IMR-90 (cell line): ENCODE results near the gene CARMIL1. TPM values are rescaled to one million over a fixed set of nuclear protein-coding genes. Genes with fewer than 3 reads are reported as not detected.
A peak's percentile ranks its signal among the peaks of the same experiment; 100 is the strongest.

Experiments used
- ATAC-seq: fragments of 200-7000 bp; cut with Tn5 transposase; 2 replicates; pipeline ENCODE4 v1.9.1; 2020; ENCODE audit warnings: low read depth, mild to moderate bottlenecking, moderate library complexity
- BruUV-seq: library from RNA; stranded (reverse); fragments of 400-500 nt; replicated peaks from 2 replicates; lab custom pipeline; 2021; lab: Mats Ljungman, UMichigan
- CTCF ChIA-PET: fragments of 300-600 bp; formaldehyde crosslinking; extraction: SDS; loops from one replicate; lab custom pipeline; 2021; ENCODE audit warnings: antibody characterized with exemption; lab: Yijun Ruan, JAX
- POLR2A ChIA-PET: fragments of 300-600 bp; sonication (Branson Sonifier 250); formaldehyde crosslinking; loops from one replicate; lab custom pipeline; 2022; ENCODE audit warnings: antibody characterized with exemption; ENCODE audit not compliant: unreplicated experiment; lab: Charles Lee
- DNase-seq: peaks from one replicate; pipeline ENCODE4 v3.0.0; 2013
- H2AFZ ChIP-seq: replicated peaks from 2 replicates; pipeline ENCODE3; 2013; ENCODE audit warnings: low read length, mild to moderate bottlenecking; ENCODE audit not compliant: poor library complexity
- H2AK5ac ChIP-seq: 2 replicates; pipeline ENCODE4 v1.6.1; 2013; ENCODE audit warnings: low read depth, low read length, inconsistent platforms
- H2AK9ac ChIP-seq: replicated peaks from 2 replicates; pipeline ENCODE3; 2013; ENCODE audit warnings: mild to moderate bottlenecking, low read depth, low read length, moderate library complexity; ENCODE audit not compliant: poor library complexity
- H2BK120ac ChIP-seq: 2 replicates; pipeline ENCODE4 v1.6.1; 2013; ENCODE audit warnings: low read depth, low read length, inconsistent platforms
- H2BK15ac ChIP-seq: 3 replicates; pipeline ENCODE4 v1.6.1; 2013; ENCODE audit warnings: low read depth, low read length, inconsistent platforms
- H2BK20ac ChIP-seq: 2 replicates; pipeline ENCODE4 v1.6.1; 2013; ENCODE audit warnings: low read depth, mild to moderate bottlenecking, inconsistent platforms, low read length, moderate library complexity
- H2BK5ac ChIP-seq: 2 replicates; pipeline ENCODE4 v1.6.1; 2013; ENCODE audit warnings: mild to moderate bottlenecking, low read depth, low read length, inconsistent platforms; ENCODE audit not compliant: poor library complexity, severe bottlenecking
- H3K14ac ChIP-seq: replicated peaks from 2 replicates; pipeline ENCODE4 v1.6.1; 2013; ENCODE audit warnings: low read depth, low read length, inconsistent platforms
- H3K18ac ChIP-seq: 2 replicates; pipeline ENCODE4 v1.6.1; 2013; ENCODE audit warnings: low read depth, low read length, control low read depth
- H3K23ac ChIP-seq: 2 replicates; pipeline ENCODE4 v1.6.1; 2013; ENCODE audit warnings: low read depth, low read length, inconsistent platforms
- H3K27ac ChIP-seq: 2 replicates; pipeline ENCODE4 v1.5.1; 2013; ENCODE audit warnings: mild to moderate bottlenecking, control low read depth, low read length; ENCODE audit not compliant: insufficient read depth
- H3K27me3 ChIP-seq: 2 replicates; pipeline ENCODE4 v1.6.1; 2013; ENCODE audit warnings: low read length; ENCODE audit not compliant: control insufficient read depth, insufficient read depth
- H3K36me3 ChIP-seq: 2 replicates; pipeline ENCODE4 v1.6.1; 2013; ENCODE audit warnings: low read length, mixed read lengths; ENCODE audit not compliant: control insufficient read depth, insufficient read depth
- H3K4ac ChIP-seq: 2 replicates; pipeline ENCODE4 v1.6.1; 2013; ENCODE audit warnings: low read depth, low read length, inconsistent platforms
- H3K4me1 ChIP-seq: 2 replicates; pipeline ENCODE4 v1.6.1; 2013; ENCODE audit warnings: low read length, mixed read lengths; ENCODE audit not compliant: control insufficient read depth, insufficient read depth
- H3K4me2 ChIP-seq: 2 replicates; pipeline ENCODE4 v1.6.1; 2013; ENCODE audit warnings: low read depth, mild to moderate bottlenecking, control low read depth, low read length, moderate library complexity
- H3K4me3 ChIP-seq: 2 replicates; pipeline ENCODE4 v1.5.1; 2013; ENCODE audit warnings: low read depth, mild to moderate bottlenecking, control low read depth, low read length, moderate library complexity; ENCODE audit not compliant: insufficient read depth
- H3K56ac ChIP-seq: 2 replicates; pipeline ENCODE4 v1.6.1; 2013; ENCODE audit warnings: low read length, inconsistent platforms; ENCODE audit not compliant: insufficient read depth; ENCODE audit errors: extremely low read depth
- H3K79me1 ChIP-seq, 2 experiments: 2 replicates each; pipeline ENCODE4 v1.6.1; 2013; ENCODE audit warnings: low read length in 2 of 2, inconsistent platforms in 1 of 2, low read depth in 1 of 2
- H3K9ac ChIP-seq: 2 replicates; pipeline ENCODE4 v1.6.1; 2013; ENCODE audit warnings: low read depth, low read length, control low read depth
- H3K9me1 ChIP-seq: 2 replicates; pipeline ENCODE4 v1.6.1; 2013; ENCODE audit warnings: low read length, inconsistent platforms; ENCODE audit not compliant: insufficient read depth
- H3K9me3 ChIP-seq: 2 replicates; pipeline ENCODE4 v1.6.1; 2013; ENCODE audit warnings: low read length; ENCODE audit not compliant: control insufficient read depth, insufficient read depth
- H4K20me1 ChIP-seq: 2 replicates; pipeline ENCODE4 v1.6.1; 2013; ENCODE audit warnings: low read length, inconsistent platforms; ENCODE audit not compliant: insufficient read depth
- H4K5ac ChIP-seq: 2 replicates; pipeline ENCODE4 v1.6.1; 2013; ENCODE audit warnings: mild to moderate bottlenecking, low read depth, low read length, control low read depth
- H4K8ac ChIP-seq, 2 experiments: 2 replicates each; pipeline ENCODE4 v1.6.1; 2013; ENCODE audit warnings: low read depth in 2 of 2, low read length in 2 of 2, control low read depth in 1 of 2, inconsistent platforms in 1 of 2
- H4K91ac ChIP-seq: 2 replicates; pipeline ENCODE4 v1.6.1; 2013; ENCODE audit warnings: low read depth, low read length, inconsistent platforms; ENCODE audit not compliant: insufficient read depth
- CTCF ChIP-seq: conservative IDR thresholded peaks from 2 replicates; pipeline ENCODE4 v1.5.1; 2012; ENCODE audit warnings: mild to moderate bottlenecking, low read depth, low read length, improper control_type of control experiment
- ELK1 ChIP-seq: fragments of 150-350 bp; IDR thresholded peaks from 2 replicates; pipeline ENCODE4 v1.6.1; 2016; ENCODE audit warnings: low read depth, mild to moderate bottlenecking, low read length, moderate library complexity, borderline replicate concordance
- RCOR1 ChIP-seq: IDR thresholded peaks from 2 replicates; pipeline ENCODE4 v1.6.1; 2012; ENCODE audit warnings: mild to moderate bottlenecking, low read length, improper control_type of control experiment; ENCODE audit not compliant: insufficient replicate concordance
- USF2 ChIP-seq: fragments of 150-350 bp; IDR thresholded peaks from 2 replicates; pipeline ENCODE4 v1.6.1; 2017; ENCODE audit warnings: mild to moderate bottlenecking, antibody characterized with exemption, low read length, low read depth
- WGBS, 2 experiments: methylation state at CpG; one replicate each; pipeline versions ENCODE4 v1.1.5 to v1.1.7; 2013; ENCODE audit warnings: missing lambda C conversion rate in 2 of 2; ENCODE audit not compliant: insufficient read length in 1 of 2; ENCODE audit errors: extremely low coverage in 2 of 2; 5-methylcytosine and 5-hydroxymethylcytosine counted together
- dilution Hi-C: fragments of 300-500 bp; cut with HindIII; formaldehyde crosslinking; loops from one replicate; pipeline ENCODE4 v1.14.3; 2018; ENCODE audit warnings: low sequenced_read_pairs; ENCODE audit not compliant: unreplicated experiment
- in situ Hi-C: fragments of 300-500 bp; cut with MboI; formaldehyde crosslinking; loops from 3 replicates; pipeline ENCODE4 v1.14.3; 2019; ENCODE audit warnings: low sequenced_read_pairs, inconsistent platforms, mixed read lengths
- intact Hi-C: fragments of 100-400 bp; cut with micrococcal nuclease; formaldehyde crosslinking; loops from 2 replicates; pipeline ENCODE4 v1.10.0; 2022
- polyA plus RNA-seq, 3 experiments: library from polyadenylated mRNA; depleted of rRNA; stranded (reverse); fragments of >200 nt; gene quantifications; 2 replicates each; pipeline ENCODE4 v1.2.3, GENCODE V29; 2012; ENCODE audit warnings: low replicate concordance in 1 of 3
- total RNA-seq: library from RNA; depleted of rRNA; stranded (reverse); fragments of >200 nt; gene quantifications from 2 replicates; pipeline ENCODE4 v1.2.3, GENCODE V29; 2012

The CARMIL1 gene
- total and polyA plus RNA-seq, 2 of the 4 experiments (the other 2 are of a cell fraction), result 1.3 to 2.9 TPM

- TF ChIP-seq USF2, result no peak
- no peak for TF ChIP-seq CTCF
- no peak for TF ChIP-seq RCOR1
- no peak for TF ChIP-seq ELK1
- in situ Hi-C loops (no loop called here), intact Hi-C loops (no loop called here), dilution Hi-C loops (no loop called here)
- Histone ChIP-seq H3K23ac (peak overlapping the region; percentile 63; the same call in 1 of the 2 replicates), H4K91ac (no peak overlapping the region), H3K9me3 (no peaks in the 10 kb centered on the region), H3K4me3 (peak overlapping the region; percentile 80; the same call in 1 of the 2 replicates), H2AK5ac (no peak overlapping the region), H4K5ac (no peak overlapping the region), H4K8ac (no peak overlapping the region), H3K18ac (no peak overlapping the region), H3K14ac (no peak overlapping the region), H2AFZ (peak overlapping the region; percentile 96), H2BK20ac (no peak overlapping the region), H3K27me3 (no peaks in the 10 kb centered on the region; the same call in 1 of the 2 replicates), H3K4me2 (peak overlapping the region; percentile 97), H2BK120ac (no peak overlapping the region), H3K9me1 (no peaks in the 10 kb centered on the region), H3K56ac (no peak overlapping the region), H3K9ac (no peak overlapping the region), H3K27ac (no peak overlapping the region), H3K36me3 (no peaks in the 10 kb centered on the region), H4K20me1 (no peaks in the 10 kb centered on the region), H2BK5ac (no peak overlapping the region), H3K4ac (no peak overlapping the region; the same call in 1 of the 2 replicates), H2AK9ac (no peak overlapping the region), H2BK15ac (no peak overlapping the region), H3K79me1 (peaks cover 0 to 4% of the 10 kb centered on the region in 2 experiments; a peak in 1 of 4 replicates), H3K4me1 (no peaks in the 10 kb centered on the region)
- CTCF ChIA-PET, result interaction anchor here (1.2 to 3.3 kb wide), 2 partner anchors 43 to 210 kb away, joined by 4 to 42 read pairs; no protein-coding TSS in a partner anchor
- no TSS peak for BruUV-seq
- DNase-seq (no peak), ATAC-seq (no peak)
- POLR2A ChIA-PET, result no interaction called here
- no CpG with 5 or more reads among the region's 13 CpGs for WGBS, 2 experiments
These were observed 1.3 kb downstream of the CARMIL1 start for GRCh38 chr6:25280344-25281074.
